CD4-positive, alpha-beta T cell treated with Interleukin-4 for 4 hours (primary cell): Measurements from ENCODE around the gene SUN2.

Experiments used
- DNase-seq: peaks from one replicate; pipeline ENCODE4 v3.0.0-alpha.2; 2020

SUN2 gene

GRCh38 chr22:38715176-38715764, 40.5 kb downstream of the SUN2 start:
- no peak for DNase-seq

GRCh38 chr22:38713921-38714320, 41.9 kb downstream of the SUN2 start:
- no peak for DNase-seq

- no peak for DNase-seq
These were observed 43.2 kb downstream of the SUN2 start for GRCh38 chr22:38712486-38713207.

- no peak for DNase-seq
These were observed 44.9 kb downstream of the SUN2 start for GRCh38 chr22:38710866-38711265.

- no peak for DNase-seq
These were observed 45.4 kb downstream of the SUN2 start for GRCh38 chr22:38710351-38710750.

- no peak for DNase-seq
These were observed 46.5 kb downstream of the SUN2 start for GRCh38 chr22:38709306-38709705.

DNA sequence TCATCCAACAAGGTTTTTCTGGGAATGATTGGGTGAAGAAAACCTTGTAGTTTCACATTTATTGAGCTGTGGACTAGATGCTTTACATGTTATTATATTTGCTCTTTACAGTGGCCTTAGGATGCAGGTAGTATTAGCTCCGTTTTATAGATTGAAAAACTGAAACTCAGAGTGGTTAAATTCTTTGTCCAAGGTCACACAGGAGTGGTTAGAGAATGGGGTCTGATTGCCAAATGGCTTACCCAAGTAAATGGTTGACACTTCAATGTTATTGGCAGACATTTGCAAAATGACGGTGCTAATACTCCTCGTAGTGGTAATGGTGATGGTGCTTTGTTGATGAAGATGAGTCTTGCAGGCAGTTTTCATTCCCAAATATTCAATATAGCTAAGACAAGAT, 47.8 kb downstream of the SUN2 start:
- no peak for DNase-seq

- DNase-seq: no peak
These were observed 48.5 kb downstream of the SUN2 start for GRCh38 chr22:38707346-38707745.

GRCh38 chr22:38706901-38707195, 49.0 kb downstream of the SUN2 start:
- no peak for DNase-seq

DNA sequence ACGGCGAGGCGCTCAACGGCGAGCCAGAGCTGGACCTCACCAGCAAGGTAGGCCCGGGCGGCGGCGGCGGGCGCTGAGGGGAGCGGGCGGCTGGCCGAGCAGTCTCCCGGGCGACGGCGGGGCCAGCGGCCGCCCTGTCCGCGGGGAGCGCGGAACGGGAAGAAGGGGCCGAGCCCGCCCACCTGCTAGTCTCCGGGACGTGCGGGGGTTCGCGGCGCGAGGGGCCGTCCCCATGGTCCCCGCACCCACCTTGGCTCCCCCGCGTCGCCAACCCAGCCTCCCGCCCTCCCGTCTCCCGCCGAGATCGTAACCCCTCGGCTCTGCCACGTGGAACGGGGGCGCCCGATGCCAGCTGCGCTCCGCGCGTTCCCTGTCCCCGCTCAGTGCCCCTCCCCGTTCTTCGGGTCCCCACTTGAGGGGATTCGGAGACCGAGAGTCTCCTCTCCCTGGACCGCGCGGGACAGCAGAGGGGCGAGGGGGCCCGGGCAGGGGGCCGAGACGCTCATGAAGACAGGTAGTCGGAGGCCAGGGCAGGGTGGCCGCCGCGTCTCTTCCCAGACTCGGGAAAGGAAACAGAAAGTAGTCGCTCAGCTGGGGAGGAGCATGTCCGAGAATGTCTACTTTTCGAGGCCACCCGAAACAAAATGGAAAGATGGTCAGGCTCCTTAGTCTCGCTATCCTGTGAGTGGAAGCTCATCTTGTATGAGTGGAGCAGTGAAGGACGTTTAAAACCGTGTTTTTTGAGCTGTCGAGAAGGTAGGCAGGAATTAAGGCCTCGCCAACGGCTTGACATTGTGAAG, 49.5 kb downstream of the SUN2 start:
- DNase-seq: no peak

- DNase-seq: peak; percentile 100
These were observed 50.3 kb downstream of the SUN2 start, which contains the start of gene GTPBP1 for GRCh38 chr22:38705235-38706100. Gene GTPBP1 (plus strand): TSS chr22:38705944. CDS start chr22:38705956, 12 bp downstream.

- DNase-seq: no peak
These were observed 51.1 kb downstream of the SUN2 start for GRCh38 chr22:38704654-38705234.

DNA sequence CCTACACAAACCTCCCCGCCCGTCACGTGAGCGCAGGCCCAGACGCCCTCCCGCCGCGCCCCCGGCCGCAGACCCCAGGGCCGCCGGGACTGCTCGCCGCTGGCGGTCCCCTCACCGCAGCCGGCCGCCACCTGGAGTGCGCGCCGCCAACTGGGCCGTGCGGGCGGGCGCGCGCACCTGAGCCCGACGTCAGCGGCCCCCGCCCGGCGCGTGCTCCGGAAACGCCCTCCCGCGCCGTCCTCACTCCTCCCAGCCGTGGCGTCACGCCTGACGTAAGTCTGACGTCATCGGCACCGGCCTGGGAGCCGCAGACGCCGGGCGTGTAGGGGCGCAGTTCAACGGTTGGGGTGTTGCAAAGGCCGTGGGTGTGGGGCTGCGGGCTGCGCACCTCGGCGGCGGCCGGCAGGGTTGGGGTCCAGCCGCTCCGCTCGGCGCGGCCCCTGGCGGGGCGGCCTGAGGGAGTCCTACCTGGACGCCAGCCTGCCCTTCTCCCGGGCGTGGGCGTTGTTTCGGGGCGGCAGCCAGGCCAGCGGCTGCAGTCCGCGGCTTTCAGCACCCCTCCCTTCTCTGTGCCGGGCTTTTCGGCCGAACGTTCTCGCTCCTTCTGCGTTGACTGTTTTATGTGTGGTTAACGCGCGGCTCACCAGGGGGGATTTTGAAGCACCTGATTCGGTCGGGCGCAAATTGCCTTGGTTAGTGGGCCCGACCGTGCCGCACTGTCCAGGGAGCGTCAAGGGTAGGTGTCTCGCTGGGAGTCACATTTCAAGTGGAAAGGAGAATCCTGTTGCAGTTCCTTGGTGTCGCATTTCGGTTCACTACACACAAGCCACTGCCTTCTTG, 54.8 kb downstream of the SUN2 start, which contains the start of gene JOSD1:
Gene JOSD1, minus strand, starts transcription at position 155 of the 840 bp plus-strand sequence. CDS start 956 bp downstream, outside the sequence.
- DNase-seq: peak; percentile 96

GRCh38 chr22:38700270-38700788, 55.5 kb downstream of the SUN2 start:
- no peak for DNase-seq

DNA sequence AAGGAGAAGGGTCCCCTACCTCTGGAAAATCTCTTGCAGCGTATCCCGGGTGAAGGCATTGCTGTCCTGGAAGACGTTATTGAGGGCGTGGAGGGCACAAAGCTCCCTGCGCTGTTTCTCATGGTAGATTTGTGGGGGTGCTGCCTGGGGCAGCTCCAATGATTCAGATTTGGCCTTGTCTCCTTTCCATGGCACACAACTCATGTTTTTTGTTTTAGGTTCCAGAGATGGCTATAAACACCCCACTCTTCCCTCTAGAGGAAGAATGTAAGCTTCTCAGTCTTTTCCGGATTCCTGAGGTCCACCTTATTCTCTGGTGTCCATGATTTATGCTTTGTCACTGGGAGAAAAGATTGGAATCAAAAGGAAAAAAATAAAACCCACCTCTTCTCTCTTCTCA, 56.0 kb downstream of the SUN2 start:
- DNase-seq: no peak

- DNase-seq: no peak
These were observed 56.7 kb downstream of the SUN2 start for GRCh38 chr22:38699143-38699542.

- DNase-seq: no peak
These were observed 57.2 kb downstream of the SUN2 start for GRCh38 chr22:38698407-38699094.

DNA sequence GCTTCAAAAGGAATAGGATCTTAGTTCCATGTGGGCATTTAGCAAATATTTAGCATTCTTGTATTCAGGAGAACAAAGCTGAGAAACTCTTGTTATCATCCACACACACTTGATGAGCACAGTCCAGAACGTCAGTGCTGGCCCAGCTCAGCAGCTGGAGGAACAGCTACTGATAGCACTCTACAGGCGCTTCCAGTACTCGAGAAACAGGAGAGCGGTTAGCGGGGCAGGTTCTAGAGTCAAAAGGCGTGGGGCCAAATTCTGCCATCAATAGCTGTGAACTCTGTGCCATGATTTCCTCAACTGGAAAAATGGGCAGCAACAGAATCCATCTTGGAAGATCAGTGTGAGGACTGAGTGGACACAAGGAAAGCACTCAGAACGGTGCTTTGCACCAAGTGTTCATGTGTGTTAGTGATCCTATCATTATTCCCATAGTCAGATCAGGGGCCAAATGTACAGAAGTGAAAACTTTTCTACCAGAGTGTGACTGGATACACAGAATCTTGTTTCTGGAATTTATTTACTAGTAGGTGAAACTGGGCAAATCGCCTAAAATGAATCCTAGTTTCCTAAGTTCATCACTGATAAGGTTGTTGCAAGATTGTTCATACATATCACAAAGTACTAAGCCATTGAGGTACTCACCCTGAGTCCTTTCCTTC, 58.2 kb downstream of the SUN2 start:
- no peak for DNase-seq

- peak; percentile 78 for DNase-seq
These were observed 59.0 kb downstream of the SUN2 start for GRCh38 chr22:38696606-38697424.
